ENCODE data around the gene SLC48A1. TPM values are rescaled to one million over a fixed set of nuclear protein-coding genes. Genes with fewer than 3 reads are reported as not detected.

SLC48A1 gene
- polyA plus RNA-seq, 1 donor from 2014 or later = 8.0 TPM

DNA sequence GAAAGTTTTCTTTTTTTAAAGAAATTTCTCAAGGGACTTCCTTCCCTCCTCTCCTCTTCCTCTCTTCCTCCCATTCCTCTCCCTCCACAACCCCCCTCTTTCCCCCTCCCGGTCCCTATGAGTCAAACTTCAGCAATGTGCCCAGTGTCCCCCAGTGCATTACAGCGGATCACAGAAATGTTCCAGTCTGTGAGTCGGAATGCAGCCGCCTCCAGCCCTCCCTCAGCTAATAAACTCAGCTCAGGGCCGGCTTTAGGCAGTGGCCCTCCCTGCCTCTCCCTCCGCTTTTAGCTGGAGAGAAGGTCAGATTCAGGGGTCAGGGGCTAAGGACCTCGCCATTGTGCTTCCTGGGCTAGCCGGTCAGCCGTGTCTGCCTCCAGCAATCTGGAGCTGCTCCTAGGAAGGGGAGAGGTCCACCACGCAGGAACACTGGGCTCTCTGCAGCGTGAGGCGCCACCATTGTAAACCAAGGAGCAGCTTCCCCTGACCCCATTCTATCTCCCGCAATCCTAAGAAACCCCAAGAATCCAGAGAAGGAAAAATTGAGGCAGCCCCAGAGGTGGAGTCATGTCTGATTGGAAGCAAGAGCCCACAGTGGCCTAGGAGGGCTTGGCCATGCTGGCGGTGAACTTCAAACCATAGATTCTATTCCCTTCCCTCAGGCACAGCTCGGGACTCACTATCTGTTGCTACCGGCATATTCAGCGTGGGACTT, 47.8 kb downstream of the SLC48A1 start:
- peak overlapping the region; percentile 78 for H2AFZ ChIP-seq (ENCODE audit: low read depth, low read length)
- no peaks in the 10 kb centered on the region for H3F3A ChIP-seq (ENCODE audit: insufficient read depth, low read length, poor library complexity, severe bottlenecking)
- no peaks in the 10 kb centered on the region for H4K20me1 ChIP-seq (ENCODE audit: insufficient read depth)
- TF ChIP-seq POLR2AphosphoS5 (IDR thresholded peaks at IDR 0.05) (no peak), EP300 (conservative IDR thresholded peaks at IDR 0.05; ENCODE audit: poor library complexity, severe bottlenecking) (no peak), RAD21 (conservative IDR thresholded peaks at IDR 0.05) (no peak), EZH2 (IDR thresholded peaks at IDR 0.05; ENCODE audit: borderline replicate concordance, insufficient read depth, low read length, poor library complexity, severe bottlenecking) (no peak), MXI1 (conservative IDR thresholded peaks at IDR 0.05; ENCODE audit: poor library complexity, severe bottlenecking) (no peak), SMC3 (conservative IDR thresholded peaks at IDR 0.05; ENCODE audit: poor library complexity) (no peak), TAF1 (IDR thresholded peaks at IDR 0.05; ENCODE audit: low read depth) (no peak)
- TF ChIP-seq, protein P1, sequence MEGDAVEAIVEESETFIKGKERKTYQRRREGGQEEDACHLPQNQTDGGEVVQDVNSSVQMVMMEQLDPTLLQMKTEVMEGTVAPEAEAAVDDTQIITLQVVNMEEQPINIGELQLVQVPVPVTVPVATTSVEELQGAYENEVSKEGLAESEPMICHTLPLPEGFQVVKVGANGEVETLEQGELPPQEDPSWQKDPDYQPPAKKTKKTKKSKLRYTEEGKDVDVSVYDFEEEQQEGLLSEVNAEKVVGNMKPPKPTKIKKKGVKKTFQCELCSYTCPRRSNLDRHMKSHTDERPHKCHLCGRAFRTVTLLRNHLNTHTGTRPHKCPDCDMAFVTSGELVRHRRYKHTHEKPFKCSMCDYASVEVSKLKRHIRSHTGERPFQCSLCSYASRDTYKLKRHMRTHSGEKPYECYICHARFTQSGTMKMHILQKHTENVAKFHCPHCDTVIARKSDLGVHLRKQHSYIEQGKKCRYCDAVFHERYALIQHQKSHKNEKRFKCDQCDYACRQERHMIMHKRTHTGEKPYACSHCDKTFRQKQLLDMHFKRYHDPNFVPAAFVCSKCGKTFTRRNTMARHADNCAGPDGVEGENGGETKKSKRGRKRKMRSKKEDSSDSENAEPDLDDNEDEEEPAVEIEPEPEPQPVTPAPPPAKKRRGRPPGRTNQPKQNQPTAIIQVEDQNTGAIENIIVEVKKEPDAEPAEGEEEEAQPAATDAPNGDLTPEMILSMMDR (IDR thresholded peaks at IDR 0.05; ENCODE audit: poor library complexity, severe bottlenecking) = no peak
- TF ChIP-seq, protein P2, sequence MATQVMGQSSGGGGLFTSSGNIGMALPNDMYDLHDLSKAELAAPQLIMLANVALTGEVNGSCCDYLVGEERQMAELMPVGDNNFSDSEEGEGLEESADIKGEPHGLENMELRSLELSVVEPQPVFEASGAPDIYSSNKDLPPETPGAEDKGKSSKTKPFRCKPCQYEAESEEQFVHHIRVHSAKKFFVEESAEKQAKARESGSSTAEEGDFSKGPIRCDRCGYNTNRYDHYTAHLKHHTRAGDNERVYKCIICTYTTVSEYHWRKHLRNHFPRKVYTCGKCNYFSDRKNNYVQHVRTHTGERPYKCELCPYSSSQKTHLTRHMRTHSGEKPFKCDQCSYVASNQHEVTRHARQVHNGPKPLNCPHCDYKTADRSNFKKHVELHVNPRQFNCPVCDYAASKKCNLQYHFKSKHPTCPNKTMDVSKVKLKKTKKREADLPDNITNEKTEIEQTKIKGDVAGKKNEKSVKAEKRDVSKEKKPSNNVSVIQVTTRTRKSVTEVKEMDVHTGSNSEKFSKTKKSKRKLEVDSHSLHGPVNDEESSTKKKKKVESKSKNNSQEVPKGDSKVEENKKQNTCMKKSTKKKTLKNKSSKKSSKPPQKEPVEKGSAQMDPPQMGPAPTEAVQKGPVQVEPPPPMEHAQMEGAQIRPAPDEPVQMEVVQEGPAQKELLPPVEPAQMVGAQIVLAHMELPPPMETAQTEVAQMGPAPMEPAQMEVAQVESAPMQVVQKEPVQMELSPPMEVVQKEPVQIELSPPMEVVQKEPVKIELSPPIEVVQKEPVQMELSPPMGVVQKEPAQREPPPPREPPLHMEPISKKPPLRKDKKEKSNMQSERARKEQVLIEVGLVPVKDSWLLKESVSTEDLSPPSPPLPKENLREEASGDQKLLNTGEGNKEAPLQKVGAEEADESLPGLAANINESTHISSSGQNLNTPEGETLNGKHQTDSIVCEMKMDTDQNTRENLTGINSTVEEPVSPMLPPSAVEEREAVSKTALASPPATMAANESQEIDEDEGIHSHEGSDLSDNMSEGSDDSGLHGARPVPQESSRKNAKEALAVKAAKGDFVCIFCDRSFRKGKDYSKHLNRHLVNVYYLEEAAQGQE (IDR thresholded peaks at IDR 0.05; ENCODE audit: borderline replicate concordance) = no peak
- no peaks in the 10 kb centered on the region for H3K27me3 ChIP-seq (ENCODE audit: insufficient read depth, low read depth, low read length)
- H3K36me3 ChIP-seq (ENCODE audit: insufficient read depth, low read length) = no peaks in the 10 kb centered on the region
- H3K9ac ChIP-seq (ENCODE audit: low read length) = peak overlapping the region; percentile 86
- H3K9me2 ChIP-seq (ENCODE audit: insufficient read depth, low read length) = no peaks in the 10 kb centered on the region
- peak overlapping the region; percentile 73 for H3K4me3 ChIP-seq (ENCODE audit: low read length)
- H3K9me3 ChIP-seq (ENCODE audit: low read length) = no peaks in the 10 kb centered on the region
- H3K4me2 ChIP-seq (ENCODE audit: low read length) = peak overlapping the region; percentile 75
- H3K27ac ChIP-seq (ENCODE audit: low read length) = peak overlapping the region; percentile 58
- H3K79me2 ChIP-seq (replicated peaks; ENCODE audit: insufficient read depth, low read length) = peaks cover 13% of the 10 kb centered on the region

DNA sequence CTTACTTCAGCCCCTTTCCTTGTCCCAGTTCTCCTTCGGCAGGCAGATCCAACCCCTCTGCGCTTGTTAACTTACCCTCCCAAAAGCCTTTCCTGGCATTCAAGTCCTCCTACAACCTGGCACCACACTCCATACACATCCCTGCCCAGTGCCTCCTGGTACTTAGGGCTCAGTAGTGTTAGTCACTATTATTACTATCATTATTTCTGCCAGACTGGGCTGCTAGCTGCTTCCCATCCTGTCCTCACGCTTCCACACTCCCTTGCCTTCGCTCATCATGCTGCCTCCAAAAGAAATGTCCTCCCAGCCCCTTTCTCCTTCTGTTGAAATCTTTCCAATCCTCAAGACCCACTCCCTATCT, 48.3 kb downstream of the SLC48A1 start:
- Histone ChIP-seq H3K9me3 (ENCODE audit: low read length) (no peaks in the 10 kb centered on the region), H3K36me3 (ENCODE audit: insufficient read depth, low read length) (no peaks in the 10 kb centered on the region), H3K9me2 (ENCODE audit: insufficient read depth, low read length) (no peaks in the 10 kb centered on the region), H3K4me2 (ENCODE audit: low read length) (no peak overlapping the region), H3K27me3 (ENCODE audit: insufficient read depth, low read depth, low read length) (no peaks in the 10 kb centered on the region), H3K9ac (ENCODE audit: low read length) (peak overlapping the region; percentile 86), H2AFZ (ENCODE audit: low read depth, low read length) (no peak overlapping the region), H3K27ac (ENCODE audit: low read length) (no peak overlapping the region), H4K20me1 (ENCODE audit: insufficient read depth) (no peaks in the 10 kb centered on the region), H3K79me2 (replicated peaks; ENCODE audit: insufficient read depth, low read length) (peaks cover 13% of the 10 kb centered on the region), H3K4me3 (ENCODE audit: low read length) (no peak overlapping the region), H3F3A (ENCODE audit: insufficient read depth, low read length, poor library complexity, severe bottlenecking) (no peaks in the 10 kb centered on the region)
- TF ChIP-seq, protein P1 (IDR thresholded peaks at IDR 0.05; ENCODE audit: poor library complexity, severe bottlenecking) = no peak
- TF ChIP-seq SMC3 (conservative IDR thresholded peaks at IDR 0.05; ENCODE audit: poor library complexity) (no peak), TAF1 (IDR thresholded peaks at IDR 0.05; ENCODE audit: low read depth) (no peak), RAD21 (conservative IDR thresholded peaks at IDR 0.05) (no peak), POLR2AphosphoS5 (IDR thresholded peaks at IDR 0.05) (no peak), EZH2 (IDR thresholded peaks at IDR 0.05; ENCODE audit: borderline replicate concordance, insufficient read depth, low read length, poor library complexity, severe bottlenecking) (no peak), MXI1 (conservative IDR thresholded peaks at IDR 0.05; ENCODE audit: poor library complexity, severe bottlenecking) (no peak), EP300 (conservative IDR thresholded peaks at IDR 0.05; ENCODE audit: poor library complexity, severe bottlenecking) (no peak)
- TF ChIP-seq, protein P2 (IDR thresholded peaks at IDR 0.05; ENCODE audit: borderline replicate concordance) = no peak
